Thoracic aorta (tissue), 2 donors: Measurements from ENCODE around the gene UMPS. TPM values are rescaled to one million over a fixed set of nuclear protein-coding genes. Genes with fewer than 3 reads are reported as not detected.

ENCODE experiments used
- ATAC-seq: fragments of 150-250 bp; one replicate; pipeline ENCODE4 v1.8.0; 2017; ENCODE audit warnings: low read depth; ENCODE audit not compliant: insufficient number of reproducible peaks, low FRiP score
- DNase-seq: peaks from one replicate; pipeline ENCODE4 v3.0.0-alpha.2; 2020; ENCODE audit warnings: low spot score
- H3K27ac ChIP-seq, 2 donors: fragments of 200-600 bp; sonication (generic); 1 replicate in 1 of 2; 2 replicates in 1 of 2; pipeline ENCODE4 v1.5.1; 2016; ENCODE audit warnings: mild to moderate bottlenecking in 2 of 2, moderate library complexity in 2 of 2
- H3K27me3 ChIP-seq: fragments of 200-600 bp; sonication (generic); replicated peaks from 2 replicates; pipeline ENCODE4 v1.6.0; 2016; ENCODE audit warnings: mild to moderate bottlenecking; ENCODE audit not compliant: insufficient read depth
- H3K36me3 ChIP-seq: fragments of 200-600 bp; sonication (generic); one replicate; pipeline ENCODE4 v1.5.1; 2016
- H3K4me1 ChIP-seq, 2 donors: fragments of 200-600 bp; sonication (generic); 1 replicate in 1 of 2; 2 replicates in 1 of 2; pipeline versions ENCODE4 v1.5.1 to v1.6.0; 2016; ENCODE audit warnings: low read depth in 2 of 2, mild to moderate bottlenecking in 1 of 2; ENCODE audit not compliant: control insufficient read depth in 1 of 2
- H3K4me3 ChIP-seq: fragments of 200-600 bp; sonication (generic); 2 replicates; pipeline ENCODE4 v1.5.1; 2016; ENCODE audit warnings: mild to moderate bottlenecking
- H3K9me3 ChIP-seq: fragments of 200-600 bp; sonication (generic); 2 replicates; pipeline ENCODE4 v1.5.1; 2016
- CTCF ChIP-seq: fragments of 200-600 bp; sonication (generic); IDR thresholded peaks from one replicate; pipeline ENCODE4 v1.5.1; 2019; ENCODE audit warnings: antibody characterized with exemption
- total RNA-seq, 2 donors: library from RNA; depleted of rRNA; stranded (reverse); fragments of >200 nt; gene quantifications; one replicate each; pipeline versions ENCODE4 v1.1.0 to v1.2.3, GENCODE V29; 2016

UMPS gene
- total RNA-seq, 2 donors from 2014 or later: 20.8 to 29.6 TPM

GRCh38 chr3:124767691-124768090 is 37.4 kb downstream of the UMPS start:
- H3K9me3 ChIP-seq: no peaks in the 10 kb centered on the region
- peaks cover 18 to 29% of the 10 kb centered on the region in 2 donors for H3K4me1 ChIP-seq
- no peaks in the 10 kb centered on the region for H3K27me3 ChIP-seq
- no peak overlapping the region for H3K27ac ChIP-seq
- ATAC-seq (no peak), DNase-seq (no peak)
- peaks cover 64% of the 10 kb centered on the region for H3K36me3 ChIP-seq
- no peak for TF ChIP-seq CTCF
- no peak overlapping the region for H3K4me3 ChIP-seq

GRCh38 chr3:124768812-124769211 is 38.6 kb downstream of the UMPS start:
- no peak overlapping the region for H3K27ac ChIP-seq
- H3K4me3 ChIP-seq: no peak overlapping the region
- no peaks in the 10 kb centered on the region for H3K9me3 ChIP-seq
- no peak for TF ChIP-seq CTCF
- H3K27me3 ChIP-seq: no peaks in the 10 kb centered on the region
- peaks cover 53% of the 10 kb centered on the region for H3K36me3 ChIP-seq
- H3K4me1 ChIP-seq: peaks cover 19 to 40% of the 10 kb centered on the region in 2 donors
- DNase-seq (no peak), ATAC-seq (no peak)

GRCh38 chr3:124769462-124769861 is 39.2 kb downstream of the UMPS start:
- no peak for TF ChIP-seq CTCF
- H3K27me3 ChIP-seq: no peaks in the 10 kb centered on the region
- H3K9me3 ChIP-seq: no peaks in the 10 kb centered on the region
- H3K4me3 ChIP-seq: no peak overlapping the region
- H3K27ac ChIP-seq: no peak overlapping the region
- ATAC-seq: no peak
- no peak for DNase-seq
- H3K36me3 ChIP-seq: peaks cover 46% of the 10 kb centered on the region
- H3K4me1 ChIP-seq: peaks cover 26 to 47% of the 10 kb centered on the region in 2 donors

- Histone ChIP-seq H3K27me3 (no peaks in the 10 kb centered on the region), H3K9me3 (no peaks in the 10 kb centered on the region), H3K27ac (peak overlapping the region; percentile 55 to 62), H3K4me3 (no peak overlapping the region), H3K36me3 (peaks cover 36% of the 10 kb centered on the region), H3K4me1 (peaks cover 33 to 56% of the 10 kb centered on the region in 2 donors)
- ATAC-seq (no peak), DNase-seq (no peak)
- TF ChIP-seq CTCF: no peak
These were observed 40.3 kb downstream of the UMPS start for GRCh38 chr3:124770336-124771082.

- no peaks in the 10 kb centered on the region for H3K27me3 ChIP-seq
- peaks cover 39 to 60% of the 10 kb centered on the region in 2 donors for H3K4me1 ChIP-seq
- no peaks in the 10 kb centered on the region for H3K9me3 ChIP-seq
- H3K27ac ChIP-seq: peak overlapping the region; percentile 7
- no peak for TF ChIP-seq CTCF
- H3K4me3 ChIP-seq: no peak overlapping the region
- ATAC-seq (no peak), DNase-seq (no peak)
- H3K36me3 ChIP-seq: peaks cover 30% of the 10 kb centered on the region
These were observed 40.8 kb downstream of the UMPS start for GRCh38 chr3:124771083-124771445.
